GM21515 (cell line): ENCODE results near the gene PPEF1.
"Not testable (repeated sequence)": the region's sequence is repeated elsewhere in the genome, so short reads cannot be mapped to it uniquely, and the experiment has no call there.

Experiments used
- ATAC-seq: cut with Tn5 transposase; IDR thresholded peaks from one replicate; pipeline ENCODE4 v1.9.1; 2021; ENCODE audit not compliant: unreplicated experiment

Gene PPEF1

GRCh38 chrX:18702362-18703195 is 4.9 kb upstream of the PPEF1 start:
- no peak for ATAC-seq

DNA sequence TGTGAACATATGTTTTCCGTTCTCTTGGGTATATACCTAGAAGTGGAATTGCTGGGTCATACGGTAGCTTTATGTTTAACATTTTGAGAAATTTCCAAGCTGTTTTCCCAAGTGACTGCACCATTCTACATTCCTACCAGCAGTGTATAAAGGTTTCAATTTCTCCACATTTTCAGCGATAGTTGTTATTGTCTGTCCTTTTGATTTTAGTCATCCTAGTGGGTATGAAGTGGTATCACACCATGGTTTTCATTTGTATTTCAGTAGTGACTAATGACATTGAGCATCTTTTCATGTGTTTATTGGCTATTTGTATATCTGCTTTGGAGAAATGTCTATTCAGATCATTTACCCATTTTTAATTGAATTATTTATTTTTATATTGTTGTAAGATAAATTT is 2.4 kb downstream of the PPEF1 start:
- no peak for ATAC-seq

DNA sequence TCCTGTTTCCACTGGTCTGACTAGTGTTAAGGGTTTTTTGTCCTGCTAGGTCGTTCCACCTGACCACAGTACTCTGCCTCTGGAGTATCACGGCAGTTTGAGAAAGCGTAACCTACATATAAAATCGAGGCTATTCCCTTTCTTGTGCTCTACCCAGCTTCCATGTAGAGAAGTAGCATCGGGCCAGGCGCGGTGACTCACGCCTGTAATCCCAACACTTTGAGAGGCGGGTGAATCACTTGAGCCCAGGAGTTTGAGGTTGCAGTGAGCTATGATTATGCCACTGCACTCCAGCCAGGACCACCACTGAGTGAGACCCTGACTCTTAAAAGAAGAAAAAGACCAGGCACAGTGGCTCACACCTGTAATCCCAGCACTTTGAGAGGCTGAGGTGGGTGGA is 7.5 kb downstream of the PPEF1 start:
- ATAC-seq = no peak

- no peak for ATAC-seq
These were observed 12.4 kb downstream of the PPEF1 start for GRCh38 chrX:18719852-18720251.

GRCh38 chrX:18721683-18722499 is 14.4 kb downstream of the PPEF1 start:
- ATAC-seq = no peak

- ATAC-seq = no peak
These were observed 15.1 kb downstream of the PPEF1 start for GRCh38 chrX:18722500-18723071.

- ATAC-seq = no peak
These were observed 18.0 kb downstream of the PPEF1 start for GRCh38 chrX:18725310-18725943.

DNA sequence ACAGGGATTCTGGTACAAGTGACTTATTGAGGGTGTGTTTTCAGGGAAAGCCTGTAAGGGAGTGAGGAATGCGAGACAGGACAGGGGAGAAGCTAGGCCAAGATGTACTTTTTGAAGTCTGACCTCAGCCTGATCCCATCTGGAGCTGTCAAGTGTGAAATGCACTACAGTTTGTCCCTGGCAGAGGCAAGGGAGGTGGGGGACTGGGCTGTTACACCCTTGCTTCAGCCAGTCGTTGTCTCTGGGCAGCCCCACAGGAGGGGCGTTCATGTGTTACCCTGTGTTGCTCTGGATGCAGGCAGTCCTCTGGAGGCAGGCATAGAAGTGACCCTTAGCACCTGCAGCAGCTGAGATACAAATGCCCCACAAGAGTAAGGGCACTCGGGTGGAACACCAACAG is 25.8 kb downstream of the PPEF1 start:
- ATAC-seq = no peak

- not testable (repeated sequence) for ATAC-seq
These were observed 32.2 kb downstream of the PPEF1 start for GRCh38 chrX:18739609-18740008.

DNA sequence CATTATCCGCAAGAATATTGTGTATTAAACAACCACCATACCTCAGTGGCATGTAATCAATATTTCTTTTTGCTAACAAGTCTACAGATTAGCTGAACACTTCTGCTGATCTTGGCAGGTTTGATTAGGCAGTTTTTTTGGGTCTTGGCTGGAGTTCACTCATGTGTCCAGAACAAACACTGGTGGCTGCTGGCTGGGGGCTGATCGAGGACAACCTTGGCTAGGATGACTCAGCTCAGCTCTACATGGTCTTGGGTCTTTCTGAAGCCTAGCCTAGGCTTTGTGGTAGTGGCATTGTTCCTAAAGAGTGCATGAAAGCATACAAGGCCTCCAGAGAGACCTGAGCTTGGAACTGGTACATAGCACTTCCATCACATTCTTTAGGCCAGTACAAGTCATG is 41.1 kb downstream of the PPEF1 start:
- ATAC-seq = no peak

GRCh38 chrX:18753631-18754030 is 46.2 kb downstream of the PPEF1 start:
- ATAC-seq = no peak

DNA sequence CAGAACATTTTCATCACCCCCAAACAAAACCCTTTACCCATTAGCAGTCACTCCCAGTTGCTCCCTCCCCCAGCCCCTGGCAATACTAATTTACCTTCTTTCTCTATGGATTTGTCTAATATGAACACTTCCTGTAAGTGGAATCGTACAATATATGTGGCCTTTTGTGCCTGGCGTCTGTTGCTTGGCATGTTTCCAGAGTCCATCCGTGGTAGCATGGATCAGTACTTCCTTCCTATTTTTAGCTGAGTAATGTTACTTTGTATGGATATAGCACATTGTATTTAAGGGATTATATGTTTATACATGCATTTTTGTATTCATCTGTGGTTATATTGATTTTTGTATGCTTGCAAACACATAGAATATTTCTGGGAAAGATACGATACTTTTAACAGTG is 48.2 kb downstream of the PPEF1 start:
- no peak for ATAC-seq

GRCh38 chrX:18757956-18758932 is 50.8 kb downstream of the PPEF1 start:
- no peak for ATAC-seq

- ATAC-seq = no peak
These were observed 54.3 kb downstream of the PPEF1 start for GRCh38 chrX:18761750-18762149.

DNA sequence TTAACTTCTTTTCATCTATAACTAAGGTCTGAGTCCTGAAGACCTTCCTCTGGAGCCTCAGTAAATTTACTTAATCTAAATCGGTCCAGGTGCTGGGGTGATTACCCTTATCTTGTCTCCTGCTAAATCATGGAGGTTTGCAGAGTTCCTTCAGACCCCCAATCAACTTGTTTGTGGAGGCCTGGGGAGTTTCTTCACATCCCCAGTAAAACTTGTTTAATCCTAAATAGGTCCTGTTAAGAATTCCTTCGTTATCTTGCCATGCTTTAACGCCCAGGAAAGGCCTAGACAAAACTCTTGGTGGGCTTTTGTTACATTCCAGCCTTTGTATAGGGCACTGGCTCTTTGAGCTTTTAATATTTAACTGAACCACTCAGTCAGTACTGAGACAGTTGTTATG is 55.7 kb downstream of the PPEF1 start:
- not testable (repeated sequence) for ATAC-seq

- no peak for ATAC-seq
These were observed 61.9 kb downstream of the PPEF1 start for GRCh38 chrX:18769364-18769763.

GRCh38 chrX:18769812-18770573 is 62.5 kb downstream of the PPEF1 start:
- no peak for ATAC-seq

GRCh38 chrX:18789916-18790315 is 82.5 kb downstream of the PPEF1 start:
- no peak for ATAC-seq

DNA sequence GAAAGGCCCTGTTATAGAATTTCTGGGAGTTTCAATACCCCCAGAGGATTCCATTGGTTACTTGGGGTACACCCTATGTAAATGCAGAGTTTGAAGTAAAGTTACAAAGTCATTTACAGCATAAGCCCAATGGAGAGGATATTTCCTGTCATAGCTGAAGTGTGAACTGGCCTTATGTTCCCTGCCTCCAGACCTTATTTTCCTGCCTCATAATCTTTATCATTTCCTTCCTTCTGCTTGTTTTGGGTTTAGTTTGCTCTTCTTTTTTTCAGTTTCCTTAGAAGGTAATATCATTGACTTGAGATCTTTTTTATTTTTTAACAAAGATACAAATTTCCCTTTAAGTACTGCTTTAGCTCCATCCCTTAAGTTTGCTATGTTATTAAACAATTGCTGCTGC is 85.4 kb downstream of the PPEF1 start:
- no peak for ATAC-seq
